ENCODE data around the gene TRPV3. TPM values are rescaled to one million over a fixed set of nuclear protein-coding genes. Genes with fewer than 3 reads are reported as not detected.
"Not testable (repeated sequence)": the region's sequence is repeated elsewhere in the genome, so short reads cannot be mapped to it uniquely, and the experiment has no call there.

TRPV3 gene
- polyA plus RNA-seq, 4 donors, result 1.1 to 20.1 (median 7.4) TPM

DNA sequence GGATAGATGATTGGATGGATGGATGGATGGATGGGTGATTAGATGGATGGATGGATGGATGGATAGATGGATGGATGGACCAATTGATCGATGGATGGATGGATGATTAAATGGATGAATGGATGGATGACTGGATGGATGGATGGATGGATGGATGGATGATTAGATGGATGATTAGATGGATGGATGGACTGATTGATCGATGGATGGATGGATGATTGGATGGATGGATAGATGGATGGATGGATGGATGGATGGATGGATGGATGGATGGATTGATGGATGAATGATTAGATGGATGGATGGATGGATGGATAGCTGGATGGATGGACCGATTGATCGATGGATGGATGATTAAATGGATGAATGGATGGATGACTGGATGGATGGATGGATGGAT lies 38.1 kb downstream of the TRPV3 start:
- H3K4me1 ChIP-seq (ENCODE audit: control insufficient read depth in 3 of 3, insufficient read depth in 2 of 3, low read depth in 1 of 3, low read length in 2 of 3); H3K9me3 ChIP-seq (ENCODE audit: control insufficient read depth in 2 of 2, insufficient read depth in 1 of 2, low read depth in 1 of 2, low read length in 1 of 2); H3K27me3 ChIP-seq (ENCODE audit: control insufficient read depth in 3 of 3, insufficient read depth in 3 of 3, low read length in 3 of 3); FAIRE-seq; DNase-seq; H3K4me3 ChIP-seq (ENCODE audit: low read depth in 1 of 3, low read length in 3 of 3); H3K27ac ChIP-seq (ENCODE audit: low read depth in 1 of 3, low read length in 2 of 3): not testable (repeated sequence)
- peaks cover 0 to 33% (median 0%) of the 10 kb centered on the region in 3 donors for H3K36me3 ChIP-seq (ENCODE audit: control insufficient read depth in 3 of 3, insufficient read depth in 2 of 3, low read depth in 1 of 3, low read length in 3 of 3)
- WGBS, 3 donors, result 92 to 96% (median 95%) methylated on average over 4 of the region's 4 CpGs

DNA sequence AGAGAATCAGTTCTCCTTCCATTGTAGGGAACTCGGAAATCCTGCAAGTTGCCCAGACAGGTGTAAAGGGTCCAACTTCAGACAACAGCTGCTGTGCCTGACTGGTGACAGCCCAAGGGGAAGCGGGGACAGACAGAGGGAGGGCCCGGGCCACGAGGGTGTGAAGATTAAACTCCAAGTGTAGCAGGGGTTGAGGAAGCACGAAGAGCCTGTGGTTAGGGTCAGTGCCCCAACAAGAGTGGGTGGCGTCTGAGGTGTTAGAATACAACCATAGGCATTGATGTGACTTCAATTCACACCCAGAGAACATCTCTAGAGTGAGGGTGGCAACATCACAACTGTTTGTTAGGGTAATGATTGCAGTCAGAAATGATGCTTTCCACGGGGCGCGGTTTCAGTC lies 42.7 kb downstream of the TRPV3 start:
- Histone ChIP-seq H3K4me1 (ENCODE audit: control insufficient read depth in 3 of 3, insufficient read depth in 2 of 3, low read depth in 1 of 3, low read length in 2 of 3) (no peaks in the 10 kb centered on the region), H3K36me3 (ENCODE audit: control insufficient read depth in 3 of 3, insufficient read depth in 2 of 3, low read depth in 1 of 3, low read length in 3 of 3) (peaks cover 0 to 42% (median 0%) of the 10 kb centered on the region in 3 donors), H3K4me3 (ENCODE audit: low read depth in 1 of 3, low read length in 3 of 3) (no peak overlapping the region), H3K27ac (ENCODE audit: low read depth in 1 of 3, low read length in 2 of 3) (no peak overlapping the region), H3K9me3 (ENCODE audit: control insufficient read depth in 2 of 2, insufficient read depth in 1 of 2, low read depth in 1 of 2, low read length in 1 of 2) (no peaks in the 10 kb centered on the region), H3K27me3 (ENCODE audit: control insufficient read depth in 3 of 3, insufficient read depth in 3 of 3, low read length in 3 of 3) (no peaks in the 10 kb centered on the region)
- DNase-seq, result no peak
- no peak for FAIRE-seq
- WGBS, 3 donors, result 69 to 85% (median 80%) methylated on average over 9 of the region's 9 CpGs

DNA sequence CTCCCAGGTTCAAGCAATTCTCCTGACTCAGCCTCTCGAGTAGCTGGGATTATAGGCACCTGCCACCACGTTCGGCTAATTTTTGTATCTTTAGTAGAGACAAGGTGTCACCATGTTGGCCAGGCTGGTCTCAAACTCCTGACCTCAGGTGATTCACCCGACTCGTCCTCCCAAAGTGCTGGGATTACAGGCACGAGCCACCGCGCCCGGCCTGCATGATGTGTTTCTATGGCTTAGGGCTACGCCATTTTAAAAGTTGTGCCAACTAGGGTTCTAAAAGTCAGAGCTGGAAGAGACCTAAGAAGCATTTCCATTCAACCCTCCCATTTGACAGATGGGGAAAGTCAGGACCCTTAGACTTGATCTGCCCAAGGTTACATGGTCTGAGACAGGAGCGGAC lies 43.4 kb downstream of the TRPV3 start:
- H3K27me3 ChIP-seq (ENCODE audit: control insufficient read depth in 3 of 3, insufficient read depth in 3 of 3, low read length in 3 of 3); H3K9me3 ChIP-seq (ENCODE audit: control insufficient read depth in 2 of 2, insufficient read depth in 1 of 2, low read depth in 1 of 2, low read length in 1 of 2); H3K4me3 ChIP-seq (ENCODE audit: low read depth in 1 of 3, low read length in 3 of 3); FAIRE-seq; DNase-seq; H3K4me1 ChIP-seq (ENCODE audit: control insufficient read depth in 3 of 3, insufficient read depth in 2 of 3, low read depth in 1 of 3, low read length in 2 of 3); H3K27ac ChIP-seq (ENCODE audit: low read depth in 1 of 3, low read length in 2 of 3): not testable (repeated sequence)
- 92 to 97% (median 94%) methylated on average over 11 of the region's 11 CpGs for WGBS, 3 donors
- peaks cover 0 to 42% (median 0%) of the 10 kb centered on the region in 3 donors for H3K36me3 ChIP-seq (ENCODE audit: control insufficient read depth in 3 of 3, insufficient read depth in 2 of 3, low read depth in 1 of 3, low read length in 3 of 3)

- Histone ChIP-seq H3K27ac (ENCODE audit: low read depth in 1 of 3, low read length in 2 of 3) (peak overlapping the region in 1 of 3 donors; percentile 15), H3K9me3 (ENCODE audit: control insufficient read depth in 2 of 2, insufficient read depth in 1 of 2, low read depth in 1 of 2, low read length in 1 of 2) (no peaks in the 10 kb centered on the region), H3K36me3 (ENCODE audit: control insufficient read depth in 3 of 3, insufficient read depth in 2 of 3, low read depth in 1 of 3, low read length in 3 of 3) (peaks cover 0 to 35% (median 0%) of the 10 kb centered on the region in 3 donors), H3K4me1 (ENCODE audit: control insufficient read depth in 3 of 3, insufficient read depth in 2 of 3, low read depth in 1 of 3, low read length in 2 of 3) (no peaks in the 10 kb centered on the region), H3K27me3 (ENCODE audit: control insufficient read depth in 3 of 3, insufficient read depth in 3 of 3, low read length in 3 of 3) (no peaks in the 10 kb centered on the region), H3K4me3 (ENCODE audit: low read depth in 1 of 3, low read length in 3 of 3) (no peak overlapping the region)
- WGBS, 3 donors, result 85 to 89% (median 87%) methylated on average over 23 of the region's 23 CpGs
- DNase-seq (no peak), FAIRE-seq (no peak)
Measured at GRCh38 chr17:3513305-3514035, 44.1 kb downstream of the TRPV3 start.

- no peaks in the 10 kb centered on the region for H3K27me3 ChIP-seq (ENCODE audit: control insufficient read depth in 3 of 3, insufficient read depth in 3 of 3, low read length in 3 of 3)
- H3K9me3 ChIP-seq (ENCODE audit: control insufficient read depth in 2 of 2, insufficient read depth in 1 of 2, low read depth in 1 of 2, low read length in 1 of 2), result no peaks in the 10 kb centered on the region
- WGBS, 3 donors, result 64 to 75% (median 67%) methylated on average over 20 of the region's 20 CpGs
- H3K4me3 ChIP-seq (ENCODE audit: low read depth in 1 of 3, low read length in 3 of 3), result no peak overlapping the region
- H3K36me3 ChIP-seq (ENCODE audit: control insufficient read depth in 3 of 3, insufficient read depth in 2 of 3, low read depth in 1 of 3, low read length in 3 of 3), result peaks cover 0 to 32% (median 0%) of the 10 kb centered on the region in 3 donors
- no peaks in the 10 kb centered on the region for H3K4me1 ChIP-seq (ENCODE audit: control insufficient read depth in 3 of 3, insufficient read depth in 2 of 3, low read depth in 1 of 3, low read length in 2 of 3)
- peak overlapping the region in 1 of 3 donors; percentile 52 for H3K27ac ChIP-seq (ENCODE audit: low read depth in 1 of 3, low read length in 2 of 3)
- DNase-seq (peak in 1 of 2 donors; percentile 35), FAIRE-seq (no peak)
Measured at GRCh38 chr17:3512505-3513171, 45.0 kb downstream of the TRPV3 start.

GRCh38 chr17:3511852-3512504 lies 45.6 kb downstream of the TRPV3 start:
- WGBS, 3 donors, result 71 to 77% (median 72%) methylated on average over 8 of the region's 8 CpGs
- DNase-seq, result no peak
- FAIRE-seq, result no peak
- Histone ChIP-seq H3K36me3 (ENCODE audit: control insufficient read depth in 3 of 3, insufficient read depth in 2 of 3, low read depth in 1 of 3, low read length in 3 of 3) (peaks cover 0 to 30% (median 0%) of the 10 kb centered on the region in 3 donors), H3K9me3 (ENCODE audit: control insufficient read depth in 2 of 2, insufficient read depth in 1 of 2, low read depth in 1 of 2, low read length in 1 of 2) (no peaks in the 10 kb centered on the region), H3K27ac (ENCODE audit: low read depth in 1 of 3, low read length in 2 of 3) (peak overlapping the region in 1 of 3 donors; percentile 52), H3K27me3 (ENCODE audit: control insufficient read depth in 3 of 3, insufficient read depth in 3 of 3, low read length in 3 of 3) (no peaks in the 10 kb centered on the region), H3K4me1 (ENCODE audit: control insufficient read depth in 3 of 3, insufficient read depth in 2 of 3, low read depth in 1 of 3, low read length in 2 of 3) (no peaks in the 10 kb centered on the region), H3K4me3 (ENCODE audit: low read depth in 1 of 3, low read length in 3 of 3) (no peak overlapping the region)

DNA sequence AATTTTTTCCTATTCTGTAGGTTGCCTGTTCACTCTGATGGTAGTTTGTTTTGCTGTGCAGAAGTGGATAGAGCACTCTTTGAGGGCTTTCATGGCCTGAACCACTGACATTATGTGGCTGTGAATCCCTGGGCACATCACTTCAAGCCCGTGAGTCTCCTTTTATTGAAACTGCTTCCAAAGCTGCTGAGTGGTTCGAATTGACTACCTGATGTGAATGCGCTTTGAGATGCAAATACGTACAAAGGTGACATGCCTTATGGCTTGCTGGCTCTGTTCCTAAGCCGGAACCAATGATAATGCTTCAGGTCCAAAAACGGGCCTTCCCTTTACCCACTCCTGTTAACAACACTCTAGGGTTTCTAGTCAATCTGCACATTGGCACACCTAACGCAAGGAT lies 47.5 kb downstream of the TRPV3 start:
- Histone ChIP-seq H3K4me1 (ENCODE audit: control insufficient read depth in 3 of 3, insufficient read depth in 2 of 3, low read depth in 1 of 3, low read length in 2 of 3) (no peaks in the 10 kb centered on the region), H3K27me3 (ENCODE audit: control insufficient read depth in 3 of 3, insufficient read depth in 3 of 3, low read length in 3 of 3) (no peaks in the 10 kb centered on the region), H3K4me3 (ENCODE audit: low read depth in 1 of 3, low read length in 3 of 3) (no peak overlapping the region), H3K9me3 (ENCODE audit: control insufficient read depth in 2 of 2, insufficient read depth in 1 of 2, low read depth in 1 of 2, low read length in 1 of 2) (no peaks in the 10 kb centered on the region), H3K27ac (ENCODE audit: low read depth in 1 of 3, low read length in 2 of 3) (no peak overlapping the region), H3K36me3 (ENCODE audit: control insufficient read depth in 3 of 3, insufficient read depth in 2 of 3, low read depth in 1 of 3, low read length in 3 of 3) (peaks cover 0 to 25% (median 0%) of the 10 kb centered on the region in 3 donors)
- DNase-seq (no peak), FAIRE-seq (no peak)
- WGBS, 3 donors, result 61 to 67% (median 67%) methylated on average over 7 of the region's 7 CpGs

DNA sequence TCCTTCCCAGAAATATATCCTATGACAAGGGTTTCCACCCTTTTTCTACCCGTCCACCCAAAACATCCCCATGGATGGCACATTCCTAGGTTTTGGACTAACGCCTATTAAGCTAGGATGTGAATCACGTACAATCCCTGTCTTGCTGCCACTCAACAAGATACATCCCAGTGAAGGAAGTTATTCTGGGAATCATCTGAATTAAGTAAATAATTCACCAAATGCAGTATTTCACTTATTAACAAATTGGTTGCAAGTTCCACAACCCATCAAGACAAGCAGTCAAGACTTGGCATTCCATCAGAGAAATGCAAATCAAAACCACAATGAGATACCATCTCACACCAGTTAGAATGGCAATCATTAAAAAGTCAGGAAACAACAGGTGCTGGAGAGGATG lies 49.7 kb downstream of the TRPV3 start:
- H3K27ac ChIP-seq (ENCODE audit: low read depth in 1 of 3, low read length in 2 of 3), result no peak overlapping the region
- FAIRE-seq, result no peak

More for the DNA sequence above, 49.7 kb downstream of the TRPV3 start:
- no peaks in the 10 kb centered on the region for H3K27me3 ChIP-seq (ENCODE audit: control insufficient read depth in 3 of 3, insufficient read depth in 3 of 3, low read length in 3 of 3)
- no peak overlapping the region for H3K4me3 ChIP-seq (ENCODE audit: low read depth in 1 of 3, low read length in 3 of 3)
- H3K9me3 ChIP-seq (ENCODE audit: control insufficient read depth in 2 of 2, insufficient read depth in 1 of 2, low read depth in 1 of 2, low read length in 1 of 2), result no peaks in the 10 kb centered on the region
- no peak for DNase-seq
- peaks cover 0 to 8% (median 0%) of the 10 kb centered on the region in 3 donors for H3K36me3 ChIP-seq (ENCODE audit: control insufficient read depth in 3 of 3, insufficient read depth in 2 of 3, low read depth in 1 of 3, low read length in 3 of 3)
- WGBS, 3 donors, result 77 to 90% (median 84%) methylated on average over 3 of the region's 3 CpGs
- no peaks in the 10 kb centered on the region for H3K4me1 ChIP-seq (ENCODE audit: control insufficient read depth in 3 of 3, insufficient read depth in 2 of 3, low read depth in 1 of 3, low read length in 2 of 3)
